ENCODE data around the gene ARMC6.

DNA sequence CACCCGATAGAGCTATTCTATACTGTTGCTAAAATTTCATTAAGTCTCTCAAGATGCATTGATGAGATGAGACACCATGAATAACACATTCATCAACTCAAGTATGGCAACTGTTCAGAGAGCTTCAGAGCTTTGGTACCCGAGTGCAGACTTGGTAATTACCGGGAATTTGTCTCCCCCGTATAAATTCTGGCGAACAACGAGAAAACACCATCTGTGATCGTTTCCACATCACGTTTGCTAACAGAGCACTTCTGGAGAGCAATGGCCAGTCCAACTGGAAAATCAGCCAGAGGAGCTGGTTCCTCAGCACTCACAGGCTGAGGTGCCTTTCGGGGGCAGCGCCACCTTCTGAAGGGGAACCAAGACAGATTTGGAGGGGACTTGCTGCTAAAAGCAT is 40.3 kb upstream of the ARMC6 start:
- TF ChIP-seq POLR2A (IDR thresholded peaks at IDR 0.05; ENCODE audit: low read depth, low read length): no peak
- TF ChIP-seq POLR2AphosphoS5 (IDR thresholded peaks at IDR 0.05; ENCODE audit: low read depth, low read length): no peak

Data from GM12891 (cell line).